RWPE2 (cell line): ENCODE data around the gene LRMDA.

Experiments
- ATAC-seq: fragments of 200-7000 bp; cut with Tn5 transposase; 3 replicates; pipeline ENCODE4 v1.9.1; 2021; ENCODE audit warnings: low read depth
- DNase-seq: peaks from one replicate; pipeline ENCODE4 v3.0.0-alpha.2; 2020; ENCODE audit warnings: low spot score
- H3K27ac ChIP-seq: fragments of 450-650 bp; 2 replicates; pipeline ENCODE4 v1.5.1; 2017; ENCODE audit warnings: mild to moderate bottlenecking; ENCODE audit not compliant: poor library complexity, severe bottlenecking
- H3K27me3 ChIP-seq: fragments of 250-450 bp; sonication (Bioruptor Pico); 2 replicates; pipeline ENCODE4 v1.5.1; 2021; ENCODE audit warnings: mild to moderate bottlenecking, moderate library complexity; ENCODE audit not compliant: insufficient read depth, poor library complexity, severe bottlenecking
- H3K36me3 ChIP-seq: fragments of 250-450 bp; sonication (Bioruptor Pico); 2 replicates; pipeline ENCODE4 v1.5.1; 2020; ENCODE audit warnings: low read depth, mild to moderate bottlenecking, moderate library complexity
- H3K4me1 ChIP-seq: fragments of 250-450 bp; sonication (Bioruptor Pico); 2 replicates; pipeline ENCODE4 v1.5.1; 2021; ENCODE audit warnings: mild to moderate bottlenecking, moderate library complexity; ENCODE audit not compliant: insufficient read depth, poor library complexity, severe bottlenecking
- H3K4me3 ChIP-seq: fragments of 250-450 bp; sonication (Bioruptor Pico); 2 replicates; pipeline ENCODE4 v1.5.1; 2021; ENCODE audit warnings: mild to moderate bottlenecking, moderate library complexity; ENCODE audit not compliant: severe bottlenecking
- H3K9me3 ChIP-seq: fragments of 250-450 bp; sonication (Bioruptor Pico); 2 replicates; pipeline ENCODE4 v1.5.1; 2021; ENCODE audit warnings: mild to moderate bottlenecking, moderate library complexity; ENCODE audit not compliant: severe bottlenecking
- CTCF ChIP-seq: fragments of 450-650 bp; IDR thresholded peaks from one replicate; pipeline ENCODE4 v1.5.1; 2017; ENCODE audit warnings: mild to moderate bottlenecking, moderate library complexity; ENCODE audit not compliant: poor library complexity, severe bottlenecking

LRMDA gene

GRCh38 chr10:76034353-76035205 lies 603.2 kb downstream of the LRMDA start:
- H3K4me1 ChIP-seq = no peaks in the 10 kb centered on the region
- H3K36me3 ChIP-seq = no peaks in the 10 kb centered on the region
- no peaks in the 10 kb centered on the region for H3K27me3 ChIP-seq
- H3K27ac ChIP-seq = no peak overlapping the region
- DNase-seq (no peak), ATAC-seq (no peak)
- TF ChIP-seq CTCF = no peak
- H3K4me3 ChIP-seq = no peak overlapping the region
- H3K9me3 ChIP-seq = peaks cover 4% of the 10 kb centered on the region

- Histone ChIP-seq H3K36me3 (no peaks in the 10 kb centered on the region), H3K27ac (no peak overlapping the region), H3K27me3 (no peaks in the 10 kb centered on the region), H3K9me3 (peaks cover 4% of the 10 kb centered on the region), H3K4me1 (no peaks in the 10 kb centered on the region), H3K4me3 (no peak overlapping the region)
- no peak for TF ChIP-seq CTCF
- no peak for DNase-seq
- no peak for ATAC-seq
Measured at GRCh38 chr10:76035206-76036110, 604.0 kb downstream of the LRMDA start.

- no peaks in the 10 kb centered on the region for H3K27me3 ChIP-seq
- peaks cover 4% of the 10 kb centered on the region for H3K9me3 ChIP-seq
- DNase-seq = no peak
- no peak overlapping the region for H3K27ac ChIP-seq
- peak; percentile 91 for TF ChIP-seq CTCF
- ATAC-seq = peak; percentile 83
- no peaks in the 10 kb centered on the region for H3K4me1 ChIP-seq
- no peaks in the 10 kb centered on the region for H3K36me3 ChIP-seq
- no peak overlapping the region for H3K4me3 ChIP-seq
Measured at GRCh38 chr10:76036111-76036940, 604.9 kb downstream of the LRMDA start.

- Histone ChIP-seq H3K4me1 (no peaks in the 10 kb centered on the region), H3K36me3 (no peaks in the 10 kb centered on the region), H3K27me3 (no peaks in the 10 kb centered on the region), H3K27ac (no peak overlapping the region), H3K9me3 (peaks cover 4% of the 10 kb centered on the region), H3K4me3 (no peak overlapping the region)
- TF ChIP-seq CTCF = no peak
- ATAC-seq (0 out of 3 replicates have a peak, but pooled peaks have one; percentile 31), DNase-seq (no peak)
Measured at GRCh38 chr10:76036962-76037361, 605.5 kb downstream of the LRMDA start.
